ENCODE results near the gene WWC1.
"Not testable (repeated sequence)": the region's sequence is repeated elsewhere in the genome, so short reads cannot be mapped to it uniquely, and the experiment has no call there.

WWC1 gene

GRCh38 chr5:168339109-168339771 lies 47.8 kb downstream of the WWC1 start:
- no peak for DNase-seq

- not testable (repeated sequence) for DNase-seq
Measured at GRCh38 chr5:168339772-168340140, 48.3 kb downstream of the WWC1 start.

- DNase-seq: no peak
Measured at GRCh38 chr5:168340487-168340886, 49.0 kb downstream of the WWC1 start.

GRCh38 chr5:168341178-168341577 lies 49.7 kb downstream of the WWC1 start:
- no peak for DNase-seq

GRCh38 chr5:168342151-168342825 lies 50.8 kb downstream of the WWC1 start:
- DNase-seq: no peak

- no peak for DNase-seq
Measured at GRCh38 chr5:168342985-168343384, 51.5 kb downstream of the WWC1 start.

- no peak for DNase-seq
Measured at GRCh38 chr5:168346417-168346816, 55.0 kb downstream of the WWC1 start.

- no peak for DNase-seq
Measured at GRCh38 chr5:168347368-168348083, 56.1 kb downstream of the WWC1 start.

GRCh38 chr5:168348084-168348414 lies 56.6 kb downstream of the WWC1 start:
- no peak for DNase-seq

GRCh38 chr5:168350315-168350714 lies 58.9 kb downstream of the WWC1 start:
- DNase-seq: no peak

- no peak for DNase-seq
Measured at GRCh38 chr5:168353216-168353957, 61.9 kb downstream of the WWC1 start.

GRCh38 chr5:168354397-168354796 lies 63.0 kb downstream of the WWC1 start:
- no peak for DNase-seq

- no peak for DNase-seq
Measured at GRCh38 chr5:168356171-168356570, 64.7 kb downstream of the WWC1 start.

- no peak for DNase-seq
Measured at GRCh38 chr5:168356592-168356991, 65.1 kb downstream of the WWC1 start.

- no peak for DNase-seq
Measured at GRCh38 chr5:168357876-168358275, 66.4 kb downstream of the WWC1 start.

GRCh38 chr5:168359820-168360460 lies 68.5 kb downstream of the WWC1 start:
- no peak for DNase-seq

- no peak for DNase-seq
Measured at GRCh38 chr5:168360521-168361285, 69.3 kb downstream of the WWC1 start.

GRCh38 chr5:168362097-168362885 lies 70.8 kb downstream of the WWC1 start:
- DNase-seq: no peak

GRCh38 chr5:168364151-168364661 lies 72.8 kb downstream of the WWC1 start:
- no peak for DNase-seq

GRCh38 chr5:168364750-168365550 lies 73.5 kb downstream of the WWC1 start:
- no peak for DNase-seq

Measured in effector CD4-positive, alpha-beta T cell (primary cell).